HL-60 (cell line): ENCODE data around the gene DAGLA.

Experiments
- CTCF ChIP-seq: IDR thresholded peaks from one replicate; pipeline ENCODE4 v1.5.1; 2011; ENCODE audit warnings: low read length, control low read depth, inconsistent platforms; ENCODE audit not compliant: insufficient read depth
- GABPA ChIP-seq: IDR thresholded peaks from 2 replicates; pipeline ENCODE4 v1.6.1; 2012; ENCODE audit warnings: low read depth
- POLR2AphosphoS5 ChIP-seq: IDR thresholded peaks from 2 replicates; pipeline ENCODE4 v1.6.1; 2012; ENCODE audit warnings: low read depth
- REST ChIP-seq: IDR thresholded peaks from 2 replicates; pipeline ENCODE4 v1.6.1; 2012; ENCODE audit warnings: low read depth; ENCODE audit not compliant: insufficient replicate concordance

GRCh38 chr11:61757213-61757862, 77.1 kb downstream of the DAGLA start:
- TF ChIP-seq CTCF (no peak), POLR2AphosphoS5 (no peak), GABPA (no peak), REST (no peak)
